K562 (cell line): ENCODE data around the gene RNF207. TPM values are rescaled to one million over a fixed set of nuclear protein-coding genes. Genes with fewer than 3 reads are reported as not detected.

Experiments
- EGR1 ChIP-seq: fragments of 450-650 bp; conservative IDR thresholded peaks from 2 replicates; pipeline ENCODE4 v1.6.1; 2017; ENCODE audit warnings: mild to moderate bottlenecking
- GMEB1 ChIP-seq: fragments of 250-450 bp; sonication (Bioruptor Pico); IDR thresholded peaks from 2 replicates; pipeline ENCODE4 v1.4.0; 2020; ENCODE audit warnings: mild to moderate bottlenecking
- IRF1 ChIP-seq: sonication (generic); formaldehyde crosslinking; IDR thresholded peaks from 2 replicates; pipeline ENCODE4 v1.8.0; 2022; ENCODE audit warnings: missing genetic modification reagents, mild to moderate bottlenecking, borderline replicate concordance
- JUNB ChIP-seq: fragments of 450-650 bp; formaldehyde crosslinking; conservative IDR thresholded peaks from 2 replicates; pipeline ENCODE4 v1.4.0; 2020; ENCODE audit warnings: mild to moderate bottlenecking
- JUND ChIP-seq, 2 experiments: IDR thresholded peaks; 2 replicates in 1 of 2; 3 replicates in 1 of 2; pipeline ENCODE4 v1.6.1; 2011; ENCODE audit warnings: borderline replicate concordance in 2 of 2, low read depth in 2 of 2, low read length in 2 of 2, improper control_type of control experiment in 1 of 2, missing biosample characterization in 1 of 2, missing genetic modification characterization in 1 of 2, missing genetic modification reagents in 1 of 2
- NEUROD1 ChIP-seq: fragments of 150-350 bp; IDR thresholded peaks from 2 replicates; pipeline ENCODE4 v1.6.1; 2014; ENCODE audit warnings: borderline replicate concordance, low read length, low read depth; ENCODE audit not compliant: partially characterized antibody
- PBX2 ChIP-seq, 2 experiments: IDR thresholded peaks in 1 of 2; conservative IDR thresholded peaks in 1 of 2; 2 replicates each; pipeline ENCODE4 v1.6.1; 2016; ENCODE audit warnings: low read depth in 2 of 2, mild to moderate bottlenecking in 1 of 2, missing compliant biosample characterization in 1 of 2, missing genetic modification characterization in 1 of 2, moderate library complexity in 1 of 2
- RFX7 ChIP-seq: fragments of 250-450 bp; sonication (Bioruptor Pico); IDR thresholded peaks from 2 replicates; pipeline ENCODE4 v1.5.1; 2021; ENCODE audit warnings: mild to moderate bottlenecking
- RNF219 ChIP-seq: fragments of 250-450 bp; sonication (Bioruptor Pico); IDR thresholded peaks from 2 replicates; pipeline ENCODE4 v1.5.0; 2022; ENCODE audit warnings: mild to moderate bottlenecking
- SP1 ChIP-seq: sonication (generic); formaldehyde crosslinking; IDR thresholded peaks from 2 replicates; pipeline ENCODE4 v1.8.1; 2022; ENCODE audit warnings: mild to moderate bottlenecking, missing genetic modification reagents
- TAF1 ChIP-seq: IDR thresholded peaks from 2 replicates; pipeline ENCODE4 v1.6.1; 2011; ENCODE audit warnings: mild to moderate bottlenecking, low read length, moderate library complexity; ENCODE audit not compliant: insufficient read depth, control insufficient read depth, severe bottlenecking; ENCODE audit errors: extremely low read depth
- TAF15 ChIP-seq: fragments of 200-400 bp; formaldehyde crosslinking; IDR thresholded peaks from 2 replicates; pipeline ENCODE4 v1.6.1; 2017; ENCODE audit warnings: mild to moderate bottlenecking, low read depth, low read length, moderate library complexity
- ZNF12 ChIP-seq: sonication (generic); formaldehyde crosslinking; IDR thresholded peaks from 2 replicates; pipeline ENCODE4 v1.4.0; 2020; ENCODE audit warnings: mild to moderate bottlenecking, missing genetic modification reagents
- ZNF239 ChIP-seq: fragments of 250-450 bp; sonication (Bioruptor Pico); IDR thresholded peaks from 2 replicates; pipeline ENCODE4 v1.4.0; 2020; ENCODE audit warnings: mild to moderate bottlenecking
- ZNF707 ChIP-seq: fragments of 250-450 bp; sonication (Bioruptor Pico); conservative IDR thresholded peaks from 2 replicates; pipeline ENCODE4 v1.8.0; 2022; ENCODE audit warnings: inconsistent platforms, mild to moderate bottlenecking, moderate library complexity
- polyA plus RNA-seq, 8 experiments: library from polyadenylated mRNA; depleted of rRNA in 4 of 8; stranded (reverse) in 5 of 8; unstranded in 3 of 8; fragments of >200 nt; fragmentation: Nextera tagmentation in 2 of 8; fragmentation: Illumina TruSeq in 1 of 8; extraction: Ambion mirVana in 2 of 8; extraction: Trizol in 1 of 8; gene quantifications; 2 replicates each; pipeline versions ENCODE4 v1.2.1 to v1.2.3, GENCODE V29; 2011 to 2014; ENCODE audit warnings: inconsistent platforms in 1 of 8, missing spikeins in 1 of 8
- total RNA-seq, 7 experiments: library from RNA; depleted of rRNA in 6 of 7; stranded (reverse); fragments of >200 nt in 6 of 7; fragmentation: Illumina TruSeq in 2 of 7; extraction: Trizol in 2 of 7; gene quantifications; 2 replicates each; pipeline versions ENCODE4 v1.2.1 to v1.2.3, GENCODE V29; 2011 to 2021; ENCODE audit warnings: low replicate concordance in 1 of 7
- TF ChIP-seq, protein P1 (sequence below): sonication (generic); formaldehyde crosslinking; IDR thresholded peaks from 2 replicates; pipeline ENCODE4 v1.9.0; 2022; ENCODE audit warnings: mild to moderate bottlenecking, missing genetic modification reagents
- TF ChIP-seq, protein P2 (sequence below): conservative IDR thresholded peaks from 2 replicates; pipeline ENCODE4 v1.6.1; 2011; ENCODE audit warnings: low read depth, mild to moderate bottlenecking, low read length; ENCODE audit not compliant: control insufficient read depth

RNF207 gene
- total and polyA plus RNA-seq, 9 of the 15 experiments (the other 6 are each of a cell fraction or from before 2014, with no cell fraction given): 2.7 to 30.6 (median 12.9) TPM

GRCh38 chr1:6205849-6206519 lies at the start of gene RNF207 (continued):
- TF ChIP-seq JUNB (CRISPR knock-in tag): no peak
- no peak for TF ChIP-seq ZNF12 (CRISPR knock-in tag)
- TF ChIP-seq EGR1: no peak
- no peak for TF ChIP-seq SP1 (CRISPR knock-in tag)
- peak; percentile 10 for TF ChIP-seq NEUROD1
- no peak for TF ChIP-seq TAF15
- TF ChIP-seq PBX2 (CRISPR knock-in tag; IDR thresholded peaks at IDR 0.05; ENCODE audit: low read depth): no peak
- TF ChIP-seq PBX2 (tag; conservative IDR thresholded peaks at IDR 0.05; ENCODE audit: low read depth): no peak
- no peak for TF ChIP-seq GMEB1 (CRISPR knock-in tag)
- no peak for TF ChIP-seq ZNF707 (CRISPR knock-in tag)
- TF ChIP-seq JUND (IDR thresholded peaks at IDR 0.05; ENCODE audit: borderline replicate concordance, low read depth, low read length): no peak
- no peak for TF ChIP-seq JUND (tag; IDR thresholded peaks at IDR 0.05; ENCODE audit: borderline replicate concordance, low read depth, low read length)
- TF ChIP-seq, protein P1, sequence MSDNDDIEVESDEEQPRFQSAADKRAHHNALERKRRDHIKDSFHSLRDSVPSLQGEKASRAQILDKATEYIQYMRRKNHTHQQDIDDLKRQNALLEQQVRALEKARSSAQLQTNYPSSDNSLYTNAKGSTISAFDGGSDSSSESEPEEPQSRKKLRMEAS (CRISPR knock-in tag): peak; percentile 42
- TF ChIP-seq, protein P2, sequence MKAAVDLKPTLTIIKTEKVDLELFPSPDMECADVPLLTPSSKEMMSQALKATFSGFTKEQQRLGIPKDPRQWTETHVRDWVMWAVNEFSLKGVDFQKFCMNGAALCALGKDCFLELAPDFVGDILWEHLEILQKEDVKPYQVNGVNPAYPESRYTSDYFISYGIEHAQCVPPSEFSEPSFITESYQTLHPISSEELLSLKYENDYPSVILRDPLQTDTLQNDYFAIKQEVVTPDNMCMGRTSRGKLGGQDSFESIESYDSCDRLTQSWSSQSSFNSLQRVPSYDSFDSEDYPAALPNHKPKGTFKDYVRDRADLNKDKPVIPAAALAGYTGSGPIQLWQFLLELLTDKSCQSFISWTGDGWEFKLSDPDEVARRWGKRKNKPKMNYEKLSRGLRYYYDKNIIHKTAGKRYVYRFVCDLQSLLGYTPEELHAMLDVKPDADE: peak; percentile 23; the same call in 1 of the 2 replicates
- no peak for TF ChIP-seq RFX7
- TF ChIP-seq ZNF239 (CRISPR knock-in tag): no peak
- no peak for TF ChIP-seq RNF219 (CRISPR knock-in tag)
- no peak for TF ChIP-seq IRF1 (CRISPR knock-in tag)
- TF ChIP-seq TAF1: peak; percentile 24
